GM23248 (cell line): ENCODE data around the gene PDP2. TPM values are rescaled to one million over a fixed set of nuclear protein-coding genes. Genes with fewer than 3 reads are reported as not detected.

Experiments
- DNase-seq: peaks from one replicate; pipeline ENCODE4 v3.0.0-alpha.2; 2015
- H2AFZ ChIP-seq: fragments of 200-600 bp; sonication (generic); 2 replicates; pipeline ENCODE4 v1.6.1; 2016; ENCODE audit warnings: antibody characterized with exemption
- H3F3A ChIP-seq: fragments of 200-600 bp; sonication (generic); 2 replicates; pipeline ENCODE4 v1.6.1; 2016; ENCODE audit warnings: mild to moderate bottlenecking, antibody characterized with exemption, mixed run types; ENCODE audit not compliant: insufficient read depth
- H3K27ac ChIP-seq: fragments of 200-600 bp; sonication (generic); 2 replicates; pipeline ENCODE4 v1.5.1; 2016; ENCODE audit warnings: mild to moderate bottlenecking
- H3K27me3 ChIP-seq: fragments of 200-600 bp; sonication (generic); replicated peaks from 2 replicates; pipeline ENCODE4 v1.6.1; 2016; ENCODE audit warnings: mild to moderate bottlenecking; ENCODE audit not compliant: insufficient read depth
- H3K36me3 ChIP-seq: fragments of 200-600 bp; sonication (generic); 2 replicates; pipeline ENCODE4 v1.6.1; 2016; ENCODE audit warnings: low read depth, mild to moderate bottlenecking
- H3K4me1 ChIP-seq: fragments of 200-600 bp; sonication (generic); 2 replicates; pipeline ENCODE4 v1.6.1; 2016; ENCODE audit warnings: mild to moderate bottlenecking; ENCODE audit not compliant: insufficient read depth
- H3K4me2 ChIP-seq: fragments of 200-600 bp; sonication (generic); one replicate; pipeline ENCODE4 v1.6.1; 2016; ENCODE audit warnings: mild to moderate bottlenecking; ENCODE audit not compliant: unreplicated experiment
- H3K4me3 ChIP-seq: fragments of 200-600 bp; sonication (generic); 2 replicates; pipeline ENCODE4 v1.5.1; 2016; ENCODE audit warnings: mild to moderate bottlenecking
- H3K79me2 ChIP-seq: fragments of 200-600 bp; sonication (generic); 2 replicates; pipeline ENCODE4 v1.6.1; 2016; ENCODE audit warnings: mild to moderate bottlenecking; ENCODE audit not compliant: insufficient read depth
- H3K9ac ChIP-seq: fragments of 200-600 bp; sonication (generic); 2 replicates; pipeline ENCODE4 v1.6.1; 2016; ENCODE audit warnings: mild to moderate bottlenecking
- H3K9me2 ChIP-seq: fragments of 200-600 bp; sonication (generic); 2 replicates; pipeline ENCODE4 v1.6.1; 2016; ENCODE audit warnings: mixed run types, mild to moderate bottlenecking, moderate library complexity; ENCODE audit not compliant: insufficient read depth
- H3K9me3 ChIP-seq: fragments of 200-600 bp; sonication (generic); one replicate; pipeline ENCODE4 v1.6.1; 2017; ENCODE audit warnings: low read depth
- H4K20me1 ChIP-seq: fragments of 200-600 bp; sonication (generic); 2 replicates; pipeline ENCODE4 v1.6.0; 2016; ENCODE audit not compliant: insufficient read depth
- EZH2 ChIP-seq: fragments of 200-600 bp; sonication (generic); IDR thresholded peaks from 2 replicates; pipeline ENCODE4 v1.6.1; 2018; ENCODE audit warnings: antibody characterized with exemption, mild to moderate bottlenecking; ENCODE audit not compliant: insufficient read depth, poor library complexity, severe bottlenecking
- EZH2phosphoT487 ChIP-seq: fragments of 200-600 bp; sonication (generic); IDR thresholded peaks from 2 replicates; pipeline ENCODE4 v1.6.1; 2018; ENCODE audit warnings: antibody characterized with exemption, moderate library complexity, mild to moderate bottlenecking, low read depth; ENCODE audit not compliant: insufficient read depth
- WGBS, 2 experiments: methylation state at CpG; one replicate each; pipeline ENCODE4 v1.1.6; 2015 to 2017; ENCODE audit warnings: low lambda C conversion rate in 2 of 2, low coverage in 1 of 2; ENCODE audit errors: missing lambda C conversion rate in 2 of 2; 5-methylcytosine and 5-hydroxymethylcytosine counted together
- in situ Hi-C: fragments of 300-500 bp; cut with MboI; formaldehyde crosslinking; loops from 2 replicates; pipeline ENCODE4 v1.15.0; 2020
- polyA plus RNA-seq: library from polyadenylated mRNA; unstranded; fragments of >200 nt; fragmentation: Nextera tagmentation; extraction: Ambion mirVana; gene quantifications from 2 replicates; pipeline ENCODE4 v1.2.1, GENCODE V29; 2016
- total RNA-seq: library from RNA; depleted of rRNA; stranded (reverse); fragments of >200 nt; shearing (Covaris generic); gene quantifications from 2 replicates; pipeline ENCODE4 v1.2.3, GENCODE V29; 2014

PDP2 gene
- total and polyA plus RNA-seq, 2 experiments from 2014 or later = 3.3 to 3.9 TPM

DNA sequence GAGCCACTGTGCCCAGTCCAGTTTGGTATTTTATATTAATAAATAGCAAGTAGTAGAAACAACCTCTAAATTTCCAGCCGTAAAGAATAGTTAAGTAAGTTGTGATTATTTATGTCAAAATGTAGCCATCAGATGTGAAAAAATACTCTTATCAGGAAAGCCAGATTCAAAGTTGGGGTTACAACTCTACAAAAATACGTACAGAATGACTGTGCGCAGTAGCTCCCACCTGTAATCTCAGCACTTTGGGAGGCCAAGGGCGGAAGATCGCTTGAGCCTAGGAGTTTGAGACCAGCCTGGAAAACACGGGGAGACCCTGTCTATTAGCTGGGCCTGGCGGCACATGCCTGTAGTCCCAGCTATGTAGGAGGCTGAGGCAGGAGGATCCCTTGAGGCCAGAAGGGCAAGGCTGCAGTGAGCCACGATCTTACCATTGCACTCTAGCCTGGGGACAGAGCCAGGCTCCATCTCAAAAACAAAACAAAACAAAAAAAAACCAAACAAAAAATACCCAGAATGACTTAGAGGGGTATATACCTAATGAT, 1.7 kb downstream of the PDP2 start:
- WGBS, 2 experiments = 89% methylated on average over 8 of the region's 8 CpGs
- Histone ChIP-seq H3K27me3 (no peaks in the 10 kb centered on the region), H3F3A (peaks cover 21% of the 10 kb centered on the region), H3K27ac (no peak overlapping the region), H3K79me2 (peaks cover 18% of the 10 kb centered on the region), H3K9me2 (no peaks in the 10 kb centered on the region), H3K36me3 (no peaks in the 10 kb centered on the region), H2AFZ (no peak overlapping the region), H4K20me1 (no peaks in the 10 kb centered on the region), H3K9me3 (no peaks in the 10 kb centered on the region), H3K9ac (no peak overlapping the region), H3K4me1 (peaks cover 11% of the 10 kb centered on the region), H3K4me2 (peak overlapping the region; percentile 76), H3K4me3 (no peak overlapping the region)
- no peak for DNase-seq
- no peak for TF ChIP-seq EZH2phosphoT487
- no peak for TF ChIP-seq EZH2
- in situ Hi-C loops = no loop called here

DNA sequence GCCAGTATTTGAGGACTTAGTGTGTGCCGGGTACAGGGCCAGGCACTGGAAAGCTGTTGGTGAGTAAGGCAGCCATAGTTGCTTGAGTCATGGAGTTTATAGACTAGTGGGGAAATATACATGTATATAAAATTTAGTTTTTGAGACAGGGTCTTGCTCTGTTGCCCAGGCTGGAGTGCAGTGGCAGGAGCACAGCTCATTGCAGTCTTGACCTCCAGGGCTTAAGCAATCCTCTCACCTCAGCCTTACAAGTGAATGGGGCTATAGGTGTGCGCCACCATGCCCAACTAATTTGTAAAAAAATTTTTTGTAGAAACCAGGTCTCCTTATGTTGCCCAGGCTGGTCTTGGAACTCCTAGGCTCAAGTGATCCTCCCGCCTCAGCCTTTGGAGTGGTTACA, 2.4 kb downstream of the PDP2 start:
- TF ChIP-seq EZH2phosphoT487 = no peak
- TF ChIP-seq EZH2 = no peak
- Histone ChIP-seq H2AFZ (no peak overlapping the region), H3K4me1 (peaks cover 16% of the 10 kb centered on the region), H3K79me2 (peaks cover 18% of the 10 kb centered on the region), H3K9ac (no peak overlapping the region), H3K4me3 (no peak overlapping the region), H3K27ac (no peak overlapping the region), H3K27me3 (no peaks in the 10 kb centered on the region), H3K36me3 (no peaks in the 10 kb centered on the region), H3K9me2 (no peaks in the 10 kb centered on the region), H4K20me1 (no peaks in the 10 kb centered on the region), H3K9me3 (no peaks in the 10 kb centered on the region), H3F3A (peaks cover 27% of the 10 kb centered on the region), H3K4me2 (no peak overlapping the region)
- 94 to 96% methylated on average over 3 of the region's 3 CpGs for WGBS, 2 experiments
- DNase-seq = no peak
- in situ Hi-C loops = no loop called here

DNA sequence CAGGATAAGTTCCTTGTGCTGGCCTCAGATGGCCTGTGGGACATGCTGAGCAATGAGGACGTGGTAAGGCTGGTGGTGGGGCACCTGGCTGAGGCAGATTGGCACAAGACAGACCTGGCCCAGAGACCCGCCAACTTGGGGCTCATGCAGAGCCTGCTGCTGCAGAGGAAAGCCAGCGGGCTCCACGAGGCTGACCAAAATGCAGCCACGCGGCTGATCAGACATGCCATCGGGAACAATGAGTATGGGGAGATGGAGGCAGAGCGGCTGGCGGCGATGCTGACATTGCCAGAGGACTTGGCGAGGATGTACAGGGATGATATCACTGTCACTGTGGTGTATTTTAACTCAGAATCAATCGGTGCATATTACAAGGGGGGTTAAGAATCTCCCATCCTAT, 5.2 kb downstream of the PDP2 start:
- H3K9ac ChIP-seq = no peak overlapping the region
- no peaks in the 10 kb centered on the region for H3K9me2 ChIP-seq
- H3K79me2 ChIP-seq = peaks cover 25% of the 10 kb centered on the region
- H4K20me1 ChIP-seq = no peaks in the 10 kb centered on the region
- H3F3A ChIP-seq = peaks cover 18% of the 10 kb centered on the region
- H3K9me3 ChIP-seq = no peaks in the 10 kb centered on the region
- no peak overlapping the region for H3K4me3 ChIP-seq
- WGBS, 2 experiments = 94 to 95% methylated on average over 12 of the region's 12 CpGs
- in situ Hi-C loops = no loop called here
- no peaks in the 10 kb centered on the region for H3K36me3 ChIP-seq
- peaks cover 16% of the 10 kb centered on the region for H3K4me1 ChIP-seq
- DNase-seq = no peak
- no peak overlapping the region for H2AFZ ChIP-seq
- no peaks in the 10 kb centered on the region for H3K27me3 ChIP-seq
- no peak overlapping the region for H3K4me2 ChIP-seq
- no peak overlapping the region for H3K27ac ChIP-seq
- TF ChIP-seq EZH2 (no peak), EZH2phosphoT487 (no peak)

DNA sequence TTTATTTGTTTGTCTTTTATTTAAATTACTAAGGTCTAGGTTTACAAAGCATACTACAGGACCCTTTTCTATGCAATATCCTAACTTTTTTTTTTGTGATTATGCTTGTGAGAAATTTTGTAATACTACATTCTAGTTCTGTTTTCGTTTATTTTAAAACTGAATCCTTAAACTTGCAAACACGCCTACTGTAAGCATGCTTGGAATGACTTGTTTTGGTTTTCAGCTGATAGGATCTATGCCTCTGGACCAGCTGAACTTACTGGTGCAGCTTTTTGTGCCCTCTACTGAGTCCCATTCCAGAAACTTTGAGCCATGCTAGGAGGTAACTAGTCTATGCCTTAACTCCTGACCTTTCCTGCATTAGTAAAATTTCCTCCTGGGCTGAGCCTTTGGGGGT, 6.0 kb downstream of the PDP2 start:
- Histone ChIP-seq H3F3A (peaks cover 18% of the 10 kb centered on the region), H3K27ac (no peak overlapping the region), H3K4me1 (peaks cover 16% of the 10 kb centered on the region), H3K9me3 (no peaks in the 10 kb centered on the region), H3K9me2 (no peaks in the 10 kb centered on the region), H3K27me3 (no peaks in the 10 kb centered on the region), H3K36me3 (no peaks in the 10 kb centered on the region), H3K9ac (no peak overlapping the region), H3K4me3 (no peak overlapping the region), H2AFZ (no peak overlapping the region), H3K79me2 (peaks cover 20% of the 10 kb centered on the region), H4K20me1 (no peaks in the 10 kb centered on the region), H3K4me2 (peak overlapping the region; percentile 23)
- 55 to 64% methylated on average over 2 of the region's 2 CpGs for WGBS, 2 experiments
- in situ Hi-C loops = no loop called here
- no peak for TF ChIP-seq EZH2phosphoT487
- TF ChIP-seq EZH2 = no peak
- peak; percentile 20 for DNase-seq

DNA sequence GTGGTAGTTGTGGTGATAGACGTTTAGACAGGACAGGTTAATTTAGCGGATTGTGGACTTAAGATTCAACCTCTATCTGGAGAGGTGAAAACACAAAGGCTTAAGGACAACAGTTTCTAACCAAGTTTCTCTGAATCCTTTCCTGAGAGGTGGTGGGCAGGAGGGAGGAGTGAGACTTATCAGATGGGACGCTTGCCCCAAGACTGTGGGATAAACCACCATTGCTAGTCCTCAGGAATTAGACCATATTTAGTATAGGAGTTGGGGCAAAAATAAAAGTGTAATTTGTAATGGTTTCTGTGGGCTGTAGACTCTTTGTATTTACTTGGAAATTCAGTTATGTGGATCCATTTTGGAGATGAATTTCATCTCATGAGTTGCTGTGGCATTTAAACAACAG, 6.6 kb downstream of the PDP2 start:
- H3K9ac ChIP-seq = no peak overlapping the region
- peak overlapping the region; percentile 23 for H3K4me2 ChIP-seq
- no peaks in the 10 kb centered on the region for H3K9me3 ChIP-seq
- H4K20me1 ChIP-seq = no peaks in the 10 kb centered on the region
- H2AFZ ChIP-seq = no peak overlapping the region
- WGBS, 2 experiments = 97% methylated on average over 3 of the region's 3 CpGs
- H3K27ac ChIP-seq = no peak overlapping the region
- H3K79me2 ChIP-seq = peaks cover 14% of the 10 kb centered on the region
- TF ChIP-seq EZH2phosphoT487 = no peak
- no peak for TF ChIP-seq EZH2
- H3K36me3 ChIP-seq = no peaks in the 10 kb centered on the region
- H3K9me2 ChIP-seq = no peaks in the 10 kb centered on the region
- in situ Hi-C loops = no loop called here
- H3F3A ChIP-seq = peaks cover 18% of the 10 kb centered on the region
- no peak for DNase-seq
- H3K4me1 ChIP-seq = peaks cover 16% of the 10 kb centered on the region
- H3K4me3 ChIP-seq = no peak overlapping the region
- no peaks in the 10 kb centered on the region for H3K27me3 ChIP-seq
